Measurements from ENCODE around the gene ANKRD52.

Gene ANKRD52

DNA sequence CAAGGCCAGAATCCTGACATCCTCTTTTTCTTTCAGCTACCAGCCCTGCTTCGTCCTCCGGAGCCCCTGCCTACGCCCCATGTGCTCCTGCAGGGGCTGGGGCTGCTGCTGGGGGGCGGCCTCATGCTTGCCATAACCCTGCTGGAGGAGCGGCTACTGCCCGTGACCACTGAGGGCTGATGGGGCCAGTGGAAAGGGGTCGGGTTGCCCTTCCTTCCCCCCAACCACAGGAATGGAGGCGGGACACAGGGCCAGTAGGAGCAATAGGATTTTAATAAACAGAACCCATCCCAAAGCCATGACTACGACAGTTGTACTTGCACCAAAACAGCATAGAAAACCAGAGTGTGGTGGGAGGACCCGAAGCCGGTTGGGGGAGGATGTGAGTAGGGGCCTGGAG, 20.6 kb downstream of the ANKRD52 start:
- H3K27ac Mint-ChIP-seq: no peak overlapping the region
- ATAC-seq (no peak), DNase-seq (no peak)
- H3K4me3 Mint-ChIP-seq: no peak overlapping the region
- no peaks in the 10 kb centered on the region for H3K4me1 Mint-ChIP-seq
- no peaks in the 10 kb centered on the region for H3K27me3 Mint-ChIP-seq
- no peaks in the 10 kb centered on the region for H3K9me3 Mint-ChIP-seq
- H3K36me3 Mint-ChIP-seq (ENCODE audit: low read depth): peaks cover 4% of the 10 kb centered on the region

DNA sequence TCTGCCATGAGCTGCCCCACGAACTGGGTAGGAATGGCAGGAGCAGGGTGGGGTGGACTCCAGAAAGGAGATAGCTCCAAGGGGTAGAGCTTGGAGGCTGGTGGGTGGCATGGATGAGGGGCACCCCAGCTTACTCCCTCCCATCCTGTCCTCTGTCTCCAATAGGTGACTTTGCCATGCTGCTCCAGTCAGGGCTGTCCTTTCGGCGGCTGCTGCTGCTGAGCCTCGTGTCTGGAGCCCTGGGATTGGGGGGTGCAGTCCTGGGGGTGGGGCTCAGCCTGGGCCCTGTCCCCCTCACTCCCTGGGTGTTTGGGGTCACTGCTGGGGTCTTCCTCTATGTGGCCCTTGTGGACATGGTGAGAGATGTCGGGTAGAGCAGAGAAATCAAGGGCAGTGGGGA, 21.2 kb downstream of the ANKRD52 start:
- no peak overlapping the region for H3K27ac Mint-ChIP-seq

DNA sequence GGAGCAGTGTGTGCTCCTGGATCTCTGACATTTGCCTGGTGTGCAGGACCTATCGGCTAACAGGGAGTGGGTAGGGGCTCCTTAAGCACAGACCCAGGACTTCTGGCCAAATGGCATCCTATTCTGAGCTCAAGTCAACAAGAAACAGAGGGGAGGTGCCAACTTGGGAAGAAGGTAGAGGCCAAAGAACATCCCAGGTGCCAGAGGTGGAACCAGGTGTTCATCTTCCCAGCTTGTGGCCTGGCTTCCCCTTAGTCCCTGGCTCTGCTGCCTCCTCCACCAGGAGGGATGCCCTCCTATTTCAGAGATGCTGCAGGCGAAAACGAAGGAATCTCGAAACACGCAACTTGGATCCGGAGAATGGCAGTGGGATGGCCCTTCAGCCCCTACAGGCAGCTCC, 22.1 kb downstream of the ANKRD52 start:
- no peak overlapping the region for H3K4me3 Mint-ChIP-seq
- H3K27me3 Mint-ChIP-seq: no peaks in the 10 kb centered on the region
- H3K27ac Mint-ChIP-seq: no peak overlapping the region
- no peaks in the 10 kb centered on the region for H3K9me3 Mint-ChIP-seq
- no peaks in the 10 kb centered on the region for H3K36me3 Mint-ChIP-seq (ENCODE audit: low read depth)
- DNase-seq (no peak), ATAC-seq (no peak)
- H3K4me1 Mint-ChIP-seq: no peaks in the 10 kb centered on the region

More for the DNA sequence above, 21.2 kb downstream of the ANKRD52 start:
- no peak for DNase-seq
- Mint-ChIP-seq H3K36me3 (ENCODE audit: low read depth) (peaks cover 2% of the 10 kb centered on the region), H3K9me3 (no peaks in the 10 kb centered on the region), H3K4me3 (no peak overlapping the region), H3K27me3 (no peaks in the 10 kb centered on the region), H3K4me1 (no peaks in the 10 kb centered on the region)
- no peak for ATAC-seq

DNA sequence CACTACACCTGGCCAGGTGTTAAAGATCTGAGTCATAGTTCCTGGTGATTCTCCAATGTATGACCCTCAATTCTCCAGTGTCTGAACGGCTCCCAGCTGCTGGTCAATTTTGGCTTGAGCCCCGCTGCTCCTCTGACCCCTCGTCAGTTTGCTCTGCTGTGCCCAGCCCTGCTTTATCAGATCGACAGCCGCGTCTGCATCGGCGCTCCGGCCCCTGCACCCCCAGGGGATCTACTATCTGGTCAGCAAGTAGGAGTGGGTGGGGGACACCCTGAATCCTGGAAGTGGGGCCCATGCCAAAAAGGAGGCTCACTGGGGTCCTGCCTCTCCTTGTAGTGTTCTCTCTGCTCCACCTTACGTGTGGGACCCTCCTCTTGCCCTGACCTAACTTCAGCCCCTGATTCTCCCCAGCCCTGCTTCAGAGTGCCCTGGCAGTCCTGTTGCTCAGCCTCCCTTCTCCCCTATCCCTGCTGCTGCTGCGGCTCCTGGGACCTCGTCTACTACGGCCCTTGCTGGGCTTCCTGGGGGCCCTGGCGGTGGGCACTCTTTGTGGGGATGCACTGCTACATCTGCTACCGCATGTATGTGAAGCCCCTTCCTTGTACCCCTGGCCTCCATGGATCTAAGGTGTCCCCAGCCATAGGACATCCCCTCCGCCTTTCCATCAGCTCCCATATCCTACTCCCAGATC, 23.3 kb downstream of the ANKRD52 start:
- Mint-ChIP-seq H3K27me3 (no peaks in the 10 kb centered on the region), H3K9me3 (no peaks in the 10 kb centered on the region), H3K27ac (no peak overlapping the region), H3K4me1 (no peaks in the 10 kb centered on the region), H3K4me3 (no peak overlapping the region), H3K36me3 (ENCODE audit: low read depth) (no peaks in the 10 kb centered on the region)
- no peak for ATAC-seq
- no peak for DNase-seq

DNA sequence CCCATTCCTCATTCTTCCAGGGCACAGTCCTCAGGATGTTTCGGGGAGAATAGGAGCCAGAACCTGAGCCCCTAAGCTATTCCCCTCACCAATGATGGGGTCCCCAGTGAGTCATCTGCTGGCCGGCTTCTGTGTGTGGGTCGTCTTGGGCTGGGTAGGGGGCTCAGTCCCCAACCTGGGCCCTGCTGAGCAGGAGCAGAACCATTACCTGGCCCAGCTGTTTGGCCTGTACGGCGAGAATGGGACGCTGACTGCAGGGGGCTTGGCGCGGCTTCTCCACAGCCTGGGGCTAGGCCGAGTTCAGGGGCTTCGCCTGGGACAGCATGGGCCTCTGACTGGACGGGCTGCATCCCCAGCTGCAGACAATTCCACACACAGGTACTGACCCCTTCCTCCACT, 27.0 kb downstream of the ANKRD52 start:
- H3K27ac Mint-ChIP-seq: no peak overlapping the region
- no peak for ATAC-seq
- H3K4me3 Mint-ChIP-seq: no peak overlapping the region
- no peaks in the 10 kb centered on the region for H3K9me3 Mint-ChIP-seq
- H3K4me1 Mint-ChIP-seq: peaks cover 1% of the 10 kb centered on the region
- no peaks in the 10 kb centered on the region for H3K27me3 Mint-ChIP-seq
- peaks cover 10% of the 10 kb centered on the region for H3K36me3 Mint-ChIP-seq (ENCODE audit: low read depth)
- DNase-seq: no peak

DNA sequence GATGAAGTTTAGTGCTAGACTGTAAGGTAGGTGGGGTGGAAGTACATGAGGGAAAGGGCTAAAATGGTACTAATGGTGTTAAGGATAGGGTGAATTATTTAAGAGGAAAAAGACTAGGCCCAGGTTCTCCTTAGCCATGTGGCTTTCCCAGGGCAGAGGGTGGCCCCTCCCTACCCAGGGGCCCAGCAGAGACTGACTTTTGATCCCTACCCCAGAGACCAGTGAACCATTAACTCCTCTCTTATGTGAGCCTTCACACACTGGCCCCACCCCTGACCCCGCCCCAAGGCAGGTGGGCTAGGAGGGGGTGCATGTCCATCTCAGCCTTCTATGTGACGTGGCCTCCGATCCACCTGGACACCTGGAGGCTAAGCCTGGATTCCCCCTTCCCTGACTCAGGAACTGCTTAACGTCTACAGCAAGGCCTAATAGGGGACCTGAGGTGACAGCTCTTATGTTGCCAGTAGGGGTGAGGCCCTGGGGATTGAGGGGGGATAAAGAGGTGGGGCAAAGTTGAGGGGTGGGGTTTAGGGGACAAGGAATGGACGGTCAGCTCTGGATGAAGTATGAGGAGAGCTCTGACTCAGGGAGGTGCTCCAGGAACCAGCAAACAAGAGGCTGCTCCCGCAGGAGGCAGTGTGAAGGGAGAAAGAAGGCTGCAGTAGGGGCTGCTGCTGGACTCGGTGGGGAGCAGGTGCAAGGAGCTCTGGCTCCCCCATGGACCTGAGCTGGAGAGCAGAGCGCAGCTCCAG, 27.6 kb downstream of the ANKRD52 start:
- no peak overlapping the region for H3K4me3 Mint-ChIP-seq

DNA sequence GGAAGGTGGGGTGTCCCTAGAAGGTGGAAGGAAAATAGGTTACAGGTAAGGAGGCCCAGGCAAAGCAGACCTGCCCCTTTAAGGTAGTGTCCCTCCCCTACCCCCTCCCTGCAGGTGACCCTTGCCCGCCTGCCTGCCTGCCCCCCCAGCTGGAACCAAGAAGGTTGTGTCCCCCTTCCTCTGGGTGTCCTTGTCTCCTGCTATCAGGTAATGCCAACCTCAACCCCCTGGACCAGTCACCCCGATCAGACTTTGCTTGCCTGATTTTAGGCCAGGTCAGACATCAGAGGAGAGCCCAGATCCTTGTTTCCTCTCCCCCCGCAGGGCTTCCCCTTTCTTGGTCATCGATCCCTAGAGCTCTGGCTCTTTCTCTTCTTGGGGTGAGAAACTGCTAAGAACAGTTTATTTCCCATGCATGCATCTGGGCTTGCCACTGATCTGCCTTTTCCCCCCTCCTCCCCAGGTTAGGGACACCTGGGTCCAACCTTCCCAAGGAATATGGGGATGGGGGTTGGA, 28.2 kb downstream of the ANKRD52 start, which contains the start of gene SLC39A5:
Gene SLC39A5 (plus strand): TSS at position 136 of the 516 bp plus-strand sequence. CDS start 1,224 bp downstream, outside the sequence.
- no peaks in the 10 kb centered on the region for H3K27me3 Mint-ChIP-seq
- H3K4me3 Mint-ChIP-seq: no peak within 1 kb of the TSS
- ATAC-seq (peak; percentile 9), DNase-seq (no peak)
- no peak within 1 kb of the TSS for H3K27ac Mint-ChIP-seq
- H3K36me3 Mint-ChIP-seq (ENCODE audit: low read depth): peaks cover 13% of the 10 kb centered on the region
- no peaks in the 10 kb centered on the region for H3K9me3 Mint-ChIP-seq
- peaks cover 9% of the 10 kb centered on the region for H3K4me1 Mint-ChIP-seq

More for the DNA sequence above, 27.6 kb downstream of the ANKRD52 start:
- Mint-ChIP-seq H3K9me3 (no peaks in the 10 kb centered on the region), H3K27me3 (no peaks in the 10 kb centered on the region), H3K4me1 (peaks cover 2% of the 10 kb centered on the region), H3K36me3 (ENCODE audit: low read depth) (peaks cover 13% of the 10 kb centered on the region), H3K27ac (no peak overlapping the region)
- ATAC-seq (peak; percentile 10), DNase-seq (no peak)

DNA sequence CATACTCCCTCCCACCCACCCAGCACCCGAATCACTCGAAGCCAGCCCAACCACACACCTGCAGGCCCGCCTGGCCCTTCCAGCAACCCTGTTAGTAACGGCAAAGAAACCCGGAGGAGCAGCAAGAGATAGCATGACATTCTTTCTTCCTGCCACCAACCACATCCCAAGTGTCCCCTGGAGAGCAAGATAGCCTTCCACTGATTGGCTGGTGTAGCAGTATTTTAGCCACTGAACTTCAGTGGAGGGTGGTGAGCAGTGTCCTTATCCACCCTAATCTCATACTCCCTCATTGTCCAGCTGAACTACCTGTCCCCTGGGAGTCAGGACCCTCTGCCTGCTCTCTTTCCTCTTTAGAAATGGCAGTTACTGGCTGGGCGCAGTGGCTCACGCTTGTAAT, 29.1 kb downstream of the ANKRD52 start:
- no peak for DNase-seq
- Mint-ChIP-seq H3K36me3 (ENCODE audit: low read depth) (peaks cover 13% of the 10 kb centered on the region), H3K4me1 (peaks cover 16% of the 10 kb centered on the region), H3K9me3 (no peaks in the 10 kb centered on the region), H3K27me3 (no peaks in the 10 kb centered on the region), H3K4me3 (no peak overlapping the region), H3K27ac (no peak overlapping the region)
- no peak for ATAC-seq

DNA sequence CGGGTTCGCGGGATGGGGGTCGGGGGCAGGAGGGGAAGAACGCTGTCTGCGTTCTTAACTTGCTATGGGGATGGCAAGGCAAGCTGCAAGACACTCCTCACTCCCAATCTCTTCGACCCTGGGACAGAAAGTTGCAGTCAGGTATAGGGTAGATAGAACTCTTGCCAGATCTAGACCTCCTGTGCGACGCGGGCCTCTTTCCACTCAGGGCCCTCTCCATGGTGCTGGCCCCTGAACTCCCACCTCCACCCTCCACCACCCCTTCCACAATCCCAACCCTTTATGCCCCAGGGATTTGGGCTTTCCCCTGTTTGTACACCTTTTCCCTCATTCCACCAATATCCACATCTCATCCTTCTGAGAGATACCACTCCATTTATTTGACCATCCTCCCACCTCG, 33.2 kb downstream of the ANKRD52 start:
- Mint-ChIP-seq H3K4me3 (peak overlapping the region; percentile 95), H3K9me3 (no peaks in the 10 kb centered on the region), H3K27me3 (no peaks in the 10 kb centered on the region), H3K36me3 (ENCODE audit: low read depth) (peaks cover 13% of the 10 kb centered on the region), H3K27ac (peak overlapping the region; percentile 88), H3K4me1 (peaks cover 46% of the 10 kb centered on the region)
- DNase-seq (no peak), ATAC-seq (no peak)

DNA sequence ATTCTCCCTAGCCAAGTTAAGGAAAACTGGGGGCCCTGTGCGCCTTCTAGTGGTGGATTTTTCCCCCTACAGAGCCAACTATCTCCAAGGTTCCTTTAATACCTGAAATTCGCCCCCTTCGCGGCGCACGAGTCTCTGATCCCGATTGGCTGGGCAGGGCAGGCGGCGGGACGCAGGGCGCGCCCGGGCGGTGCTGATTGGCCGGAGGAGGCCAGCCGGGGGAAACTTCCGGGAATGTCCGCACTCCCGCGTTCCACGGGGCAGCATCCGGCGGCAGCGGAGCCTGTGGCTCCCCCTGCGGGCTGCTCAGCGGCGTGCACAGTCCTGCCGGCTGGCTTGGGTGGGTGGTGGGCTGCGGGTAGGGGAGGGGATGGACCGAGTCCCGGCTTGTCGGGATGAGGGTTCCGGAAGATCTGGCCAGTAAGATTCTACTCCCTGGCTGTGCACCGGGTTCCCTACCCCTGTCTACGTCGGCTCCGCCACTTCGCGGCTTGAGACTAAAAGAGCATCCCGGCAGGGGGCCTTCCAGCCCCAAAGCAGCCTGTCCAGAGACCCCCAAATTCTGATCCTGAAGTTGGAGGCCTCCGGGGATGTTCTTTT, 34.0 kb downstream of the ANKRD52 start, which contains the start of gene NABP2:
Gene NABP2 (plus strand): TSS at position 241 of the 600 bp plus-strand sequence. CDS start 515 bp downstream, outside the sequence.
- Mint-ChIP-seq H3K4me3 (peak within 1 kb of the TSS; percentile 95), H3K27me3 (no peaks in the 10 kb centered on the region), H3K9me3 (no peaks in the 10 kb centered on the region), H3K36me3 (ENCODE audit: low read depth) (peaks cover 13% of the 10 kb centered on the region), H3K27ac (peak within 1 kb of the TSS; percentile 88), H3K4me1 (peaks cover 47% of the 10 kb centered on the region)
- peak; percentile 96 for DNase-seq
- peak; percentile 91 for ATAC-seq

DNA sequence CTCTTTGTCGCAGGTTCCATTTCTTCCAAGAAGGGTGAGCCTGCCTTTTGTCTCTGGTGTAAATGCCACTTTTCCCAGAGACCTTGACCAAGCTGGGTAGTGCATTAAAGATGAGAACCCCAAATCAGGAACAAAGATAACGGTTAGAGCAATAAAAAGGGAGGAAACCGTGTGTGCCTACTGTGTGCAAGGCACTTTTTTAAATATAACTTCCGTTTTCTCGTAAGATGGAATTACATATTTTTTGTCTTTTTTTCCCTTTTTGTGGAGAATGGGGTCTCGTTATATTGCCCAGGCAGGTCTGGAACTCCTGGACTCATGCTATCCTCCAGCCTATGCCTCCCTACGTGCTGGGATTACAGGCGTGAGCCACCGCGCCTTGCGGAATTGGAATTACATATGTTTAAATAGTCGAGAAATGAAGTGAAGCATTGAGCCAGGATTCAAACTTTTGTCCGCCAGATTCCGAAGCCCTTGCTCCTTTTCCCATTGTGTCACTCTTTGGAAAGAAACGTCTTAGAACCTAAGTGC, 34.5 kb downstream of the ANKRD52 start:
- Mint-ChIP-seq H3K27me3 (no peaks in the 10 kb centered on the region), H3K36me3 (ENCODE audit: low read depth) (peaks cover 10% of the 10 kb centered on the region), H3K9me3 (no peaks in the 10 kb centered on the region), H3K4me1 (peaks cover 47% of the 10 kb centered on the region), H3K4me3 (peak overlapping the region; percentile 95), H3K27ac (peak overlapping the region; percentile 88)
- no peak for ATAC-seq
- no peak for DNase-seq

DNA sequence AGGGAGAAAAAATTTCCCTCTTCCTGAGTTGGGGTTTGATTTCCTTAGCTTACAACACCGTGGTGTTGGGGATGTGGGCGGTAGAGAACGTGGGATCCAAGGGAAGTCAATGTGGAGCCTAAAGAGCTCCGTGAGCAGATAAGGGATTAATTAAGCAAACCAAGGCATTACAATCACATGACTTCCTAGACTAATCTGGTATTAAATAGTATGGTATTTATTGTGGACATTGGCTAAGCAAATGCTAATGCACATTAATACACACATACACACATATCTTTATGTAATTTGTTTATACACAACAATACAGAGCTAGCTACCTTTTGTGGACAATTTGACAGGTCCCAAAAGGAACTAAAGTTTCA, 35.7 kb downstream of the ANKRD52 start:
- ATAC-seq (no peak), DNase-seq (no peak)
- Mint-ChIP-seq H3K4me3 (peak overlapping the region; percentile 95), H3K27ac (peak overlapping the region; percentile 97), H3K4me1 (peaks cover 47% of the 10 kb centered on the region), H3K27me3 (no peaks in the 10 kb centered on the region), H3K36me3 (ENCODE audit: low read depth) (peaks cover 8% of the 10 kb centered on the region), H3K9me3 (no peaks in the 10 kb centered on the region)

DNA sequence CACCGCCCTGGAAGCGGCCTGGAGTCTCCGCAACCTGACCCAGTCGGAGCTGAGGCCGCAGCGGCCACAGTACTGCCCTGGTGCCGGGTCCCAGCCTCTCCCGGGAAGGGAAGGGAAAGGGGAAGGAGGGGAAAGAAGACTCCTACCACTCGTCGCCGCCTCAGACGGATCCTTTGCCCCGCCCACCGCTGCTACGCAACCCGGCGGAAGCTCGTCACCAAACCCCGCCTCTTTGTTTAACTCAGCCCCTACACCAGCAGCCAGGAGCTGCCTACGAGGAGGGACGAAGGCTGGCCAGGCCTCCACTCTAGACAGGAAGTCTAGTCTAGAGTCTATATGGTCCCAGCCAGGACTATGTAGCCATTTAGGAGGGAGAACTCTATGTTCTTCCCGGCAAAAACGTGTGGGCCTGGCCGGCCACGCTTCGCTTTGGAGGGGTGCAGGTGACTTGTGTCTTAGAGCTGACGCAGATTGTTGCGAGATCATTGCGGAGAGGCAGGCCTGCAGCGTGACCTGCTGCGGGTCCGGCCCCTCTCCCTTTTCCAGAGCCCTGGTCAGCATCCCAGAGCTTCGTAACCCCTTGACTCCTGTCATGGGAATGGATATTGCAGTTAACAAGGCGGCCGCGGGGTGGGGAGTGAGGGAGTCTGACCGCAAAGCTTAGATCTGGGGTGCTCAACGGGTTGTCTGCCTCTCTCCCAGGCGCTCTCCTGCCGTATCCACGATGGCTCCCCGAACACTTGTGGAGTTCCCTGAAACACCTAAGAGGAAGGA, 36.2 kb downstream of the ANKRD52 start, which contains the start of gene RNF41:
Gene RNF41 (minus strand): TSS at position 166 of the 774 bp plus-strand sequence. CDS start 7,875 bp downstream, outside the sequence.
- Mint-ChIP-seq H3K27ac (peak within 1 kb of the TSS; percentile 97), H3K4me3 (peak within 1 kb of the TSS; percentile 95), H3K9me3 (no peaks in the 10 kb centered on the region), H3K36me3 (ENCODE audit: low read depth) (peaks cover 6% of the 10 kb centered on the region), H3K4me1 (peaks cover 47% of the 10 kb centered on the region), H3K27me3 (no peaks in the 10 kb centered on the region)
- DNase-seq (peak; percentile 94), ATAC-seq (peak; percentile 91)

All from activated naive CD8-positive, alpha-beta T cell treated with anti-CD3 and anti-CD28 coated beads, Interleukin-2, amount 50 U/mL, for 24 hours (primary cell).